Glutamatergic neuron (in vitro differentiated cells): Measurements from ENCODE around the gene SETD4. TPM values are rescaled to one million over a fixed set of nuclear protein-coding genes. Genes with fewer than 3 reads are reported as not detected.
A peak's percentile ranks its signal among the peaks of the same experiment; 100 is the strongest.

Source experiments
- DNase-seq: peaks from one replicate; pipeline ENCODE4 v3.0.0; 2022
- H3K27ac Mint-ChIP-seq: one replicate; pipeline ENCODE4 v1.8.0; 2020; ENCODE audit warnings: mild to moderate bottlenecking, mixed read lengths, inconsistent platforms; ENCODE audit not compliant: unreplicated experiment
- H3K27me3 Mint-ChIP-seq: one replicate; pipeline ENCODE4 v1.8.0; 2020; ENCODE audit warnings: mild to moderate bottlenecking, moderate library complexity, mixed read lengths, inconsistent platforms; ENCODE audit not compliant: unreplicated experiment
- H3K36me3 Mint-ChIP-seq: one replicate; pipeline ENCODE4 v1.8.0; 2020; ENCODE audit warnings: mild to moderate bottlenecking, mixed read lengths, inconsistent platforms; ENCODE audit not compliant: unreplicated experiment
- H3K4me1 Mint-ChIP-seq: one replicate; pipeline ENCODE4 v1.8.0; 2020; ENCODE audit warnings: mild to moderate bottlenecking, low read depth, mixed read lengths, inconsistent platforms; ENCODE audit not compliant: unreplicated experiment
- H3K4me3 Mint-ChIP-seq: one replicate; pipeline ENCODE4 v1.8.0; 2020; ENCODE audit warnings: mild to moderate bottlenecking, mixed read lengths, inconsistent platforms; ENCODE audit not compliant: unreplicated experiment
- H3K9me3 Mint-ChIP-seq: one replicate; pipeline ENCODE4 v1.8.0; 2020; ENCODE audit warnings: mild to moderate bottlenecking, moderate library complexity, mixed read lengths, inconsistent platforms; ENCODE audit not compliant: unreplicated experiment
- total RNA-seq: library from RNA; stranded (reverse); fragmentation: NEBNext Ultra II Directional; extraction: Animal tissue kit (Norgen Biotek cat#: 25700); gene quantifications from one replicate; pipeline ENCODE4 v1.2.1, GENCODE V29; 2021; ENCODE audit not compliant: unreplicated experiment
- TF ChIP-seq, protein P1 (sequence below): fragments of 200-600 bp; sonication (generic); IDR thresholded peaks from one replicate; pipeline ENCODE4 v1.5.0; 2021; ENCODE audit not compliant: partially characterized antibody, unreplicated experiment

Gene SETD4
- total RNA-seq, 1 donor from 2014 or later = 21.3 TPM

DNA sequence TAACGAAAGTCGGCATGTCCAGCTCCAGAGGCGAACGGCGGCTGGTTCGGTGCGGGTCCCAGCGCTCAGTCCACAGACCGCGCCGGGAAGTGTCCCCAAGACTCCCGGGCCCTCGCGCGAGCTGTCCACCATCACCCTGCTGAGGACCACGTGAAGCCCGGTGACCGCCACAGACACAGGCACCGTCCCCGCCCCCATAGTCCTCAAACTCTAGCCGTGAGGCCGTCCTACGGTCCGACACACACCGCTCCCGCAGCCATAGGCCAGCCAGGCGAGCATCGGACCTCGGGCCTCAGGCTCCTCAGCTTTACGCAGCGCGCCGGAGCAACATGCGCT lies 535 bp downstream of the SETD4 start:
- Mint-ChIP-seq H3K27ac (peak overlapping the region; percentile 85), H3K36me3 (no peaks in the 10 kb centered on the region), H3K9me3 (peaks cover 4% of the 10 kb centered on the region), H3K27me3 (peaks cover 5% of the 10 kb centered on the region), H3K4me1 (no peaks in the 10 kb centered on the region), H3K4me3 (peak overlapping the region; percentile 94)
- TF ChIP-seq, protein P1, sequence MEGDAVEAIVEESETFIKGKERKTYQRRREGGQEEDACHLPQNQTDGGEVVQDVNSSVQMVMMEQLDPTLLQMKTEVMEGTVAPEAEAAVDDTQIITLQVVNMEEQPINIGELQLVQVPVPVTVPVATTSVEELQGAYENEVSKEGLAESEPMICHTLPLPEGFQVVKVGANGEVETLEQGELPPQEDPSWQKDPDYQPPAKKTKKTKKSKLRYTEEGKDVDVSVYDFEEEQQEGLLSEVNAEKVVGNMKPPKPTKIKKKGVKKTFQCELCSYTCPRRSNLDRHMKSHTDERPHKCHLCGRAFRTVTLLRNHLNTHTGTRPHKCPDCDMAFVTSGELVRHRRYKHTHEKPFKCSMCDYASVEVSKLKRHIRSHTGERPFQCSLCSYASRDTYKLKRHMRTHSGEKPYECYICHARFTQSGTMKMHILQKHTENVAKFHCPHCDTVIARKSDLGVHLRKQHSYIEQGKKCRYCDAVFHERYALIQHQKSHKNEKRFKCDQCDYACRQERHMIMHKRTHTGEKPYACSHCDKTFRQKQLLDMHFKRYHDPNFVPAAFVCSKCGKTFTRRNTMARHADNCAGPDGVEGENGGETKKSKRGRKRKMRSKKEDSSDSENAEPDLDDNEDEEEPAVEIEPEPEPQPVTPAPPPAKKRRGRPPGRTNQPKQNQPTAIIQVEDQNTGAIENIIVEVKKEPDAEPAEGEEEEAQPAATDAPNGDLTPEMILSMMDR = no peak
- DNase-seq = peak; percentile 61

DNA sequence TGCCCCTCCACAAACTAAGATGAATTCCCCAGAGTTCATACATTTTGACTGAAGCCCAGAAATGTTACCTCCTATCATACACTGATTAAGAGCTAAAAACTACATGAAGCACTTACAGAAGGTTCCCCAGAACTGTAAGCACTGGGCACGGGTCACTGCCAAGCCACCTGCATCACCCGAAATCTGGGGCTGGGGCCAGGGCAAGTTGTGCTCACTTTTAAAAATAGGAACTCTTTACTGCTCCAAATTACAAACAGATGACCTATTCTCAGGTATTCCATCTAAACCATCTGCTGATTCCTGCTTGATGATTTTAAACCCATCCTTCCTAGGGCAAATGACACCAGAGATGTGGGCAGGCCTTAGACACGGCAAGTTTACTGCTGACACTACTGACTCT lies 4.8 kb downstream of the SETD4 start:
- TF ChIP-seq, protein P1 = no peak
- no peak for DNase-seq
- Mint-ChIP-seq H3K36me3 (no peaks in the 10 kb centered on the region), H3K4me1 (no peaks in the 10 kb centered on the region), H3K27me3 (peaks cover 3% of the 10 kb centered on the region), H3K9me3 (peaks cover 4% of the 10 kb centered on the region), H3K27ac (no peak overlapping the region), H3K4me3 (no peak overlapping the region)

DNA sequence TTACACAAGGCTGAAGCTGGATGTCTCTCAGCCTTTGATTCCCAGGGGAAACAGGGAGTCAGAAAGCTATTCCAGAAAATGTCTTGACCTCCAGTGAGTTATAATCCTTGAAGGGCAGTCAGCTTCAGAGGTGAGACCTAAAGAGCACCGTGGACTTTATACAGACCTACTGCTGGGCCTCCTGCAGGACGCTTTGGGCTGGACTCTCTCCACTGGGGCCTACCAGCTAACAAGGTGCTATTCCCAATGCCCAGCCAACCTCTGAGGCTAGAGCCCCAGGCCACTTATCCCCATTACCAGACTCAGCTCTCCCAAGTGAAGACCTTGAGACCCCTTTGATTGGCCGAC lies 6.6 kb downstream of the SETD4 start:
- Mint-ChIP-seq H3K4me1 (no peaks in the 10 kb centered on the region), H3K4me3 (no peak overlapping the region)

DNA sequence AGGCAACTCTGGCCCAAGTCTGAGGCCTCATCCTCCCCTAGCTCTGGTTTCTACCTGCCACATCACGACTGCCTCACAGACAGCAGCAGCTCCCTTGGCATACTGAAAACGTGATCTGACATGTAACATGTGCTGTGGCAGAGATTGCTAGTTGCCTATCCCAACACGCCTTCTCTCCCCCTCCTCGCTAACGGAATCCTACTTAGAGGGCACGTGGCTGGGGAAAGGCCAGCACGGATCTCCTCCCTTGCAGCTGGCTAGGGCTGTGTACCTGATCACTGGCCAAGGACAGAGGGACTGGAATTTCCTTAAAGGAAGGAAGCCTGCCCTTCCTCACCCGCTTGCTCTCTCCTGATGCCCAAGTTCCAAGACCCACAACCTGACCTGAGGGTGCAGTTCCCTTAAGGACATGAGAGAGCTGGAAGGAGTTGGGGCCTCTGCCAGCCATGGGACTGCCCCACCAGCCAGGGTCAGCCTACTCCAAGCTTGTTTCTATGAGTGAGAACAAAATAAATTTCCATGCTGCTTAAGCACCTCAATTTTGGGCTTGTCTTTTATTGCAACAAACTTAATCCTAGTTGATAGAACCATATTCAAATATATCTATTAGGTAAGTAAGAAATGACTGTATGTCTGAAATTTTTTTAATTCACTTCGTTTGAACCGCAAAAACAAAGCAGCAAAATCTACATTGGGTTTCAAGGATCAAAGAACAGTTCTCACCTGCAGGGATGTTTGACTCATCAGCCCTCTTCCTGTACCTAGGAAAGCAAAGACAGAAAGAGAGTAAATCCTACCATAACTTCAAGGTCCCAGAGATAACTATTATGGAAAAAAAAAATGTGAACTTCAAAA lies 7.2 kb downstream of the SETD4 start:
- Mint-ChIP-seq H3K4me3 (no peak overlapping the region), H3K27me3 (peaks cover 3% of the 10 kb centered on the region), H3K9me3 (no peaks in the 10 kb centered on the region), H3K36me3 (no peaks in the 10 kb centered on the region), H3K4me1 (no peaks in the 10 kb centered on the region), H3K27ac (no peak overlapping the region)
- TF ChIP-seq, protein P1 = no peak
- DNase-seq = no peak

More for the DNA sequence above, 6.6 kb downstream of the SETD4 start:
- no peaks in the 10 kb centered on the region for H3K36me3 Mint-ChIP-seq
- no peak for DNase-seq
- H3K9me3 Mint-ChIP-seq = no peaks in the 10 kb centered on the region
- TF ChIP-seq, protein P1 = no peak
- peaks cover 3% of the 10 kb centered on the region for H3K27me3 Mint-ChIP-seq
- no peak overlapping the region for H3K27ac Mint-ChIP-seq

DNA sequence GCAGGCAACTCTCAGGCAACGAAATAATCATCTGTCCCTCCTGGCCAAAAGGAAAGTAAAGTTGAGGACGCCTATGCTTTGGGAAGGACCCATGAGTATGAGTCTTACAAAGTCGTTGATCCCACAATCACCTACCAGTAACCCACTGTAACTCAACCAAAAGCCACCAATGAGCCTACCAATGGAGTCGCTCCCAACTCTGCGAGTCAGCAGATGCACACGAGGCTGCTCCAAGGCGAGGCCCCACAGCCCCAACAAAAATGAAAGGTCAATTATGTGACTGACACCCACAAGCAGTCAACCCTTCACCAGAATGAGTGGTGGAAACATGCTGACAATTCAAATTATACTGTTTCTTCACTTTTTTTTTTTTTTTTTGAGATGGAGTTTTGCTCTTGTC lies 12.0 kb downstream of the SETD4 start:
- Mint-ChIP-seq H3K9me3 (no peaks in the 10 kb centered on the region), H3K4me1 (no peaks in the 10 kb centered on the region), H3K36me3 (no peaks in the 10 kb centered on the region), H3K27me3 (no peaks in the 10 kb centered on the region), H3K4me3 (no peak overlapping the region), H3K27ac (no peak overlapping the region)
- DNase-seq = no peak
- TF ChIP-seq, protein P1 = no peak
